ENCODE data around the gene KIAA1191. TPM values are rescaled to one million over a fixed set of nuclear protein-coding genes. Genes with fewer than 3 reads are reported as not detected.

The KIAA1191 gene
- total and polyA plus RNA-seq, 9 of the 15 experiments (the other 6 are each of a cell fraction or from before 2014, with no cell fraction given), result 31.0 to 80.2 (median 45.7) TPM

DNA sequence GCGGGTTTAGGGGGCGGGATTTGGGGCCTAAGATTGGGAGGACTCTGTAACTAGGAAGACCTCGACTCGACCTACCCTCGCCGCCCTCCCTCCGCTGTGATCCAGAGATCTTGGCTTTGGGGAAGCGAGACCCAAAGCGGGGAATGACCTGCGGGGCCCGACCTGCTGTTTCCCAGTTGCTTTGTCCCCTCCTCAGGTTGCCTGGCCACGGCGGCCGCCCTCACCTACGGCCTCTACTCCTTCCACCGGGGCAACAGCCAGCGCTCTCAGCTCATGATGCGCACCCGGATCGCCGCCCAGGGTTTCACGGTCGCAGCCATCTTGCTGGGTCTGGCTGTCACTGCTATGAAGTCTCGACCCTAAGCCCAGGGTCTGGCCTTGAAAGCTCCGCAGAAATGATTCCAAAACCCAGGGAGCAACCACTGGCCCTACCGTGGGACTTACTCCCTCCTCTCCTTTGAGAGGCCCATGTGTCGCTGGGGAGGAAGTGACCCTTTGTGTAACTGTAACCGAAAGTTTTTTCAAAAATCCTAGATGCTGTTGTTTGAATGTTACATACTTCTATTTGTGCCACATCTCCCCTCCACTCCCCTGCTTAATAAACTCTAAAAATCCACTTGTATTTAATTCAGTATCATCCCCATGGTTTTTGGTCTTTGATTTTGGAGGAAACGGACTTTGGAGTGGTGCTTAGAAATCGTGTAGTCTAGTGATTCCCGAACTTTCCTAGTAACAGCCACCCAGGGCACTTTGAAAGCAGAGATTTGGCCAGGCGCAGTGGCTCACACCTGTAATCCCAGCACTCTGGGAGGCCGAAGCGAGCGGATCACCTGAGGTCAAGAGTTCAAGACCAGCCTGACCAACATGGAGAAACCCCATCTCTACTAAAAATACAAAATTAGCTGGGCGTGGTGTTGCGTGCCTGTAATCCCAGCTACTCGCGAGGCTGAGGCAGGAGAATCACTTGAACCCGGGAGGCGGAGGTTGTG lies 27.9 kb upstream of the KIAA1191 start (continued):
- TF ChIP-seq, protein P1, sequence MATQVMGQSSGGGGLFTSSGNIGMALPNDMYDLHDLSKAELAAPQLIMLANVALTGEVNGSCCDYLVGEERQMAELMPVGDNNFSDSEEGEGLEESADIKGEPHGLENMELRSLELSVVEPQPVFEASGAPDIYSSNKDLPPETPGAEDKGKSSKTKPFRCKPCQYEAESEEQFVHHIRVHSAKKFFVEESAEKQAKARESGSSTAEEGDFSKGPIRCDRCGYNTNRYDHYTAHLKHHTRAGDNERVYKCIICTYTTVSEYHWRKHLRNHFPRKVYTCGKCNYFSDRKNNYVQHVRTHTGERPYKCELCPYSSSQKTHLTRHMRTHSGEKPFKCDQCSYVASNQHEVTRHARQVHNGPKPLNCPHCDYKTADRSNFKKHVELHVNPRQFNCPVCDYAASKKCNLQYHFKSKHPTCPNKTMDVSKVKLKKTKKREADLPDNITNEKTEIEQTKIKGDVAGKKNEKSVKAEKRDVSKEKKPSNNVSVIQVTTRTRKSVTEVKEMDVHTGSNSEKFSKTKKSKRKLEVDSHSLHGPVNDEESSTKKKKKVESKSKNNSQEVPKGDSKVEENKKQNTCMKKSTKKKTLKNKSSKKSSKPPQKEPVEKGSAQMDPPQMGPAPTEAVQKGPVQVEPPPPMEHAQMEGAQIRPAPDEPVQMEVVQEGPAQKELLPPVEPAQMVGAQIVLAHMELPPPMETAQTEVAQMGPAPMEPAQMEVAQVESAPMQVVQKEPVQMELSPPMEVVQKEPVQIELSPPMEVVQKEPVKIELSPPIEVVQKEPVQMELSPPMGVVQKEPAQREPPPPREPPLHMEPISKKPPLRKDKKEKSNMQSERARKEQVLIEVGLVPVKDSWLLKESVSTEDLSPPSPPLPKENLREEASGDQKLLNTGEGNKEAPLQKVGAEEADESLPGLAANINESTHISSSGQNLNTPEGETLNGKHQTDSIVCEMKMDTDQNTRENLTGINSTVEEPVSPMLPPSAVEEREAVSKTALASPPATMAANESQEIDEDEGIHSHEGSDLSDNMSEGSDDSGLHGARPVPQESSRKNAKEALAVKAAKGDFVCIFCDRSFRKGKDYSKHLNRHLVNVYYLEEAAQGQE (IDR thresholded peaks at IDR 0.05; ENCODE audit: borderline replicate concordance), result no peak
- TF ChIP-seq, protein P1 (CRISPR knock-in tag; IDR thresholded peaks at IDR 0.05; ENCODE audit: low read depth), result peak; percentile 75; the same call in 1 of the 2 replicates
- TF ChIP-seq ZFP1 (CRISPR knock-in tag; IDR thresholded peaks at IDR 0.05) (peak; percentile 44; the same call in 1 of the 2 replicates), EHMT2 (IDR thresholded peaks at IDR 0.05) (no peak), ZNF79 (CRISPR knock-in tag; IDR thresholded peaks at IDR 0.05; ENCODE audit: low read depth) (no peak), ZNF174 (CRISPR knock-in tag; IDR thresholded peaks at IDR 0.05) (no peak), NFE2 (IDR thresholded peaks at IDR 0.05; ENCODE audit: low read depth) (no peak), ZFPM2 (CRISPR knock-in tag; IDR thresholded peaks at IDR 0.05) (no peak), TARDBP (IDR thresholded peaks at IDR 0.05) (no peak), TRIM24 (IDR thresholded peaks at IDR 0.05) (no peak), COPS2 (conservative IDR thresholded peaks at IDR 0.05) (no peak), ESRRA (IDR thresholded peaks at IDR 0.05; ENCODE audit: borderline replicate concordance, low read depth) (no peak)
- TF ChIP-seq, protein P2, sequence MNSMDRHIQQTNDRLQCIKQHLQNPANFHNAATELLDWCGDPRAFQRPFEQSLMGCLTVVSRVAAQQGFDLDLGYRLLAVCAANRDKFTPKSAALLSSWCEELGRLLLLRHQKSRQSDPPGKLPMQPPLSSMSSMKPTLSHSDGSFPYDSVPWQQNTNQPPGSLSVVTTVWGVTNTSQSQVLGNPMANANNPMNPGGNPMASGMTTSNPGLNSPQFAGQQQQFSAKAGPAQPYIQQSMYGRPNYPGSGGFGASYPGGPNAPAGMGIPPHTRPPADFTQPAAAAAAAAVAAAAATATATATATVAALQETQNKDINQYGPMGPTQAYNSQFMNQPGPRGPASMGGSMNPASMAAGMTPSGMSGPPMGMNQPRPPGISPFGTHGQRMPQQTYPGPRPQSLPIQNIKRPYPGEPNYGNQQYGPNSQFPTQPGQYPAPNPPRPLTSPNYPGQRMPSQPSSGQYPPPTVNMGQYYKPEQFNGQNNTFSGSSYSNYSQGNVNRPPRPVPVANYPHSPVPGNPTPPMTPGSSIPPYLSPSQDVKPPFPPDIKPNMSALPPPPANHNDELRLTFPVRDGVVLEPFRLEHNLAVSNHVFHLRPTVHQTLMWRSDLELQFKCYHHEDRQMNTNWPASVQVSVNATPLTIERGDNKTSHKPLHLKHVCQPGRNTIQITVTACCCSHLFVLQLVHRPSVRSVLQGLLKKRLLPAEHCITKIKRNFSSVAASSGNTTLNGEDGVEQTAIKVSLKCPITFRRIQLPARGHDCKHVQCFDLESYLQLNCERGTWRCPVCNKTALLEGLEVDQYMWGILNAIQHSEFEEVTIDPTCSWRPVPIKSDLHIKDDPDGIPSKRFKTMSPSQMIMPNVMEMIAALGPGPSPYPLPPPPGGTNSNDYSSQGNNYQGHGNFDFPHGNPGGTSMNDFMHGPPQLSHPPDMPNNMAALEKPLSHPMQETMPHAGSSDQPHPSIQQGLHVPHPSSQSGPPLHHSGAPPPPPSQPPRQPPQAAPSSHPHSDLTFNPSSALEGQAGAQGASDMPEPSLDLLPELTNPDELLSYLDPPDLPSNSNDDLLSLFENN (IDR thresholded peaks at IDR 0.05; ENCODE audit: low read depth in 2 of 2, low read length in 2 of 2), result no peak
